GM19397 (cell line): Measurements from ENCODE around the gene OTOG.

Experiments
- ATAC-seq: cut with Tn5 transposase; IDR thresholded peaks from one replicate; pipeline ENCODE4 v1.9.1; 2021; ENCODE audit warnings: mild to moderate bottlenecking, moderate library complexity; ENCODE audit not compliant: unreplicated experiment

Gene OTOG, protein sequence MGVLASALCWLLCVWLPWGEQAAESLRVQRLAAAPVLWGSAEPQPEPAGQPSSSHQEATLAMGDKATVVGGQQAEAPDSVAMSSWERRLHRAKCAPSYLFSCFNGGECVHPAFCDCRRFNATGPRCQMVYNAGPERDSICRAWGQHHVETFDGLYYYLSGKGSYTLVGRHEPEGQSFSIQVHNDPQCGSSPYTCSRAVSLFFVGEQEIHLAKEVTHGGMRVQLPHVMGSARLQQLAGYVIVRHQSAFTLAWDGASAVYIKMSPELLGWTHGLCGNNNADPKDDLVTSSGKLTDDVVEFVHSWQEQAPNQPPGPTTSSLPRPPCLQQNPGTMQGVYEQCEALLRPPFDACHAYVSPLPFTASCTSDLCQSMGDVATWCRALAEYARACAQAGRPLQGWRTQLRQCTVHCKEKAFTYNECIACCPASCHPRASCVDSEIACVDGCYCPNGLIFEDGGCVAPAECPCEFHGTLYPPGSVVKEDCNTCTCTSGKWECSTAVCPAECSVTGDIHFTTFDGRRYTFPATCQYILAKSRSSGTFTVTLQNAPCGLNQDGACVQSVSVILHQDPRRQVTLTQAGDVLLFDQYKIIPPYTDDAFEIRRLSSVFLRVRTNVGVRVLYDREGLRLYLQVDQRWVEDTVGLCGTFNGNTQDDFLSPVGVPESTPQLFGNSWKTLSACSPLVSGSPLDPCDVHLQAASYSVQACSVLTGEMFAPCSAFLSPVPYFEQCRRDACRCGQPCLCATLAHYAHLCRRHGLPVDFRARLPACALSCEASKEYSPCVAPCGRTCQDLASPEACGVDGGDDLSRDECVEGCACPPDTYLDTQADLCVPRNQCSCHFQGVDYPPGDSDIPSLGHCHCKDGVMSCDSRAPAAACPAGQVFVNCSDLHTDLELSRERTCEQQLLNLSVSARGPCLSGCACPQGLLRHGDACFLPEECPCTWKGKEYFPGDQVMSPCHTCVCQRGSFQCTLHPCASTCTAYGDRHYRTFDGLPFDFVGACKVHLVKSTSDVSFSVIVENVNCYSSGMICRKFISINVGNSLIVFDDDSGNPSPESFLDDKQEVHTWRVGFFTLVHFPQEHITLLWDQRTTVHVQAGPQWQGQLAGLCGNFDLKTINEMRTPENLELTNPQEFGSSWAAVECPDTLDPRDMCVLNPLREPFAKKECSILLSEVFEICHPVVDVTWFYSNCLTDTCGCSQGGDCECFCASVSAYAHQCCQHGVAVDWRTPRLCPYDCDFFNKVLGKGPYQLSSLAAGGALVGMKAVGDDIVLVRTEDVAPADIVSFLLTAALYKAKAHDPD (N-terminal part only)

GRCh38 chr11:17547051-17547577 lies at the start of gene OTOG:
TSS of gene OTOG (plus strand) at chr11:17547259. CDS start at chr11:17547373, 114 bp downstream.
- ATAC-seq = no peak

DNA sequence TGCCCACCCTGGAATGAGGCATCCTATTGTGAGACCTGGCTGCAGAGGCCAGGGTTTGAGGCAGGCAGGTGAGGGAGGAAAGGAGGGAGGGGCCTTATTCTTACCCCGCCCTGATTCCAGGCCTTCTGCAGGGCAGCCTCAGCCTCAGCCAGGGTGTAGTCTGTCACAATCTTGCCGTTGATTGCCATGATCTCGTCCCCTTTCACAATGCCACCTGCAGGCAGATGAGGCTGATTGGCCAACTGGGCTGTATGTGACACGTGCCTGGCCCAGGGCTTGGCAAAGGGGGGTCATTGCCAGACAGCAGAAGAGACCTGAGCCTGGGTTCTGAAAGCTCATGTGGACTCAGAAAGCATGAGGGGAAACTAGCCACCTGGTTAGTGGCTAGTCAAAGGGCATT lies 49.0 kb upstream of the OTOG start:
- no peak for ATAC-seq

DNA sequence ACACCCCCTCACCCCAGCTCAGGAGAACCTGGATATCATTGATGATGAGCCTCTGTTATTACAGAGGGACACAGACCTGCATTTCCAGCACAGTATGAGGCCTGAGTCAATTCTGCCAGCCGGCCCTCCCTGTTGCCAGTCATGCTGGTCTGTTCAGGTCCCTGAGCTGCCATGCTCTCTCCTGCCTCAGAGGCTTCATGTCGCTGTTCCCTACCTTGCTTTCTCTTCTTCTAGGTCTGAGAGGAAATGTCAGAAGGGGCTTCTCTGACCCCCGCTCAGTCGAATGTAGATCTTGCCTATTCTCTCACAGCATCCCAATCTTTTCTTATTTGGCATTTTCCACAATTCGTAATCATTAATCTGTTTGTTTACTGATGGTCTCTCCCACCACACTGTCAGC lies 48.6 kb upstream of the OTOG start:
- ATAC-seq = no peak

GRCh38 chr11:17500673-17501072 lies 46.4 kb upstream of the OTOG start:
- no peak for ATAC-seq

DNA sequence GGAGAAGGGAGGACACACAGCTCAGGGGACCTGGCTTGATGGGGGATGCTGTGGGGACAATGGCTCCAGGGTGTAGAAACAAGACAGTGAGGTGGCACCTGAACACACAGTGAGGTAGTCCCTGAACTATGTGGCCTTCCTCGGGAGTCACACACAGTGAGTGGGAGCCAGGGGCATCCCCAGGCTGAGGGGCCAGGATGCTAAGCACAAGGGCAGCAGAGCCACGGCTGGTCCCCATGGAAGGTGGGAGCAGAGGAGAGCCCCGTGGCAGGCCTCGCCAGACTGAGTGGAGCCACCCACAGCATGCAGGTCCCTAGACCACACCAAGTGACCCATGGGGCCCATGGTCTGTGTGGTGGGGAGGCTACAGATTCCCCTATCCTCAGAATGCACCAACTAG lies 44.4 kb upstream of the OTOG start:
- no peak for ATAC-seq

DNA sequence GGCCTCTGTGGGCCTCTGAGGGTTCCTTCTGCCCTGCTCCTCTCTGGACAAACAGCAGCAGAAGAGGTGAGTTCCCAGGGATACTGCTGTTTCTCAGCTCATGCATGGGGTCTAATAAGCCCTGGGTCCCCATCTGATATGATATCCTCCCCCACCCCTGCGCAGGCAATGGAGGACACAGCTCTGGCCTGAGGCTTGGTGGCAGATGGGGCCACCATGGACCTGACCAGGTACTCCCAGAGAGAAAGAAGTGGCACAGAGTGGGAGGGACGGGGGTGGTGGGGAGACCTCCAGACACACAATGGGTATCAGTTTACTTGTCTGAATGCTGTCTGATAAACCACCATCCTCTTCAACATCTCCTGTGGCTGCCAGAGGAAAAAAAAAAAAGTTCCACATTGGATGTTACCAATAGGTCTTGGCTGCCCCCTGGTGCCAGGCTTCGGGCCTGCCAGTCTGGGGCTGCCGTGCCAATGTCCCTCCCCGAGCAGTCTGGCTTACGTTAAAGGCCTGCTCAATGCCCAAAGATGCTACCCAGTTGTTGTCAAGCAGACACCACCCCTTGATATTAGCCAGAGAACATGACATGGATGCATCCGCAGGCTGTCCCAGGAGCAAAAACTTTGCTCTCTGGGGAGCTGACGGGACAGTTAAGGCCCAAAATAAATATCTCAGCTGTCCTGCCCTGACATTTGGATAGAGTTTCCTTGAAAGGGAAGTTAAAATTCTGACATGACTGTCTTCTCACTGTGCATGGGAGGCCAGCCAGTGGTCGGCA lies 42.5 kb upstream of the OTOG start:
- ATAC-seq = peak; percentile 63

DNA sequence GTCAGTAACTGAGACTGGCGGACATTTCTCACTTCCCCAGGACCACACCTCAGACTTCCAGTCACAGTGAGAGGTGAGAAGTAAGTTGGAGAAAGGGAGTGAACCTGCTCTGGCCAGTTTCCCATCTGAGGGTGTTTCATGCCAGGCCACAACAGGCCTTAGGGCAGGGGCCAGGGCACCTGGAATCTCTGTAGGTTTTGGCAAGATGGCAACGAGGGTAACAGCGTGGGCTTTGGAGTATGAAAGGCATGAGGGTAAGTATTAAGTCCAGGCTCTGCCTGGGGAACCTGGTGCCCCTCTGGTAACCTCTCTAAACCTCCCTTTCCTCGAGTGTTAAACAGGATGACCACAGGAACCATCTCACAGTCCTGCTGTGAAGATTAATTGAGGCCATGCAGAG lies 41.9 kb upstream of the OTOG start:
- no peak for ATAC-seq

DNA sequence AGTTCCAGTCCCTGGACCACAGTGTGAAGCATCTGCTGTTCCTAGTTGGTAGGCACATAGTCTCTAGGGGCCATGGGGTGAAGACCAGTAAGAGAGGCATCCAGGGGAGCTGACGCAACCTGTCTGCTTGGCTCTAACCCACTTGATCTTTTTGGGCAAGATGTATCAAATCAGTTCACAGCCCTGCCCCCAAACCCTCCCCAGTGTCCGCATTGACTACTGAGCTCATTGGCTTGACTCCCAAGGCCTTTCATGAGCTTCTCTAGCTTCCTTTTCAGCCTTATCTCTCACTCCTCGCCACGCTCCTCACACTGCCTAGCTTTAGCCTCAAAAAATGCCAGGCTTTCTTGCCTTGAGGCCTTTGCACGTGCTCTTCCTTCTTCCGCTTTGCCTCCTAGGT lies 40.7 kb upstream of the OTOG start:
- ATAC-seq = no peak

- ATAC-seq = no peak
Measured at GRCh38 chr11:17506942-17507341, 40.1 kb upstream of the OTOG start.

DNA sequence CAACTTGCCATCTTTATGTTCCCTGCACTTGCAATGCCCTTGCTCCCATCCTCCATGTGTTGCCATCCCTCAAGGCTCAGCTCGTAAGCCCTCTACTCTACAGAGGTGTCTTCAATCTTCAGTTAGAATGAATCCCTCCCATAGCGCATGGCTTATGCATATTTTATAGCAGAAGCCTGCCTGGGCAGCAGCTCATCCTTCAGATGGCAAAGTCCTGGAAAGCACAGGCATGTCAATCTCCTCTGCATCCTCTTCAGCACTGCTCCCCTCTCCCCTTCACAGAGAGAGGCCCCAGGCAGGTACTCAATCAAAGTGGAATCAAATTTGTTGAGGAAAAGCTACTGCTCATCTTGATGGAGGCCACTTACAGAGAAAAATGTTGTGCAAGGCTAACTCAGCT lies 39.3 kb upstream of the OTOG start:
- no peak for ATAC-seq

DNA sequence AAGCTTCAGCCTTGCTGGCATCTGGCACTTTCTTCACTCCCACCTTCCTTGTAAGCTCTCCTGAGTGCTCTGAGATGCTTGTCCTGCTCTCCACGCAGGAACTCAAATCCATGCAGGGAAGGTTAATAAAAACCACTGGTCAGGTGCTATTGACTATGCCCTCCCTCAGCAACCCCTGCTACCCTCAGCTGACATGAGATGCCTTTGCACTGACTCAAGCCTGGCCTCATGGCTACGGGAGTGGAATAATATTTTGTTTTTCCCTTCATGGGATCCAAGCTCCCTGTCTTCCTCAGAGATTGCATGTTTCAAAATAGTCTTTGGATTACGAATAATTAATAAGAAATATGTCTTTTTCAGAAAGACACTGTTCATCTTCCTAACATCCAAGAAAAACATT lies 38.8 kb upstream of the OTOG start:
- no peak for ATAC-seq

DNA sequence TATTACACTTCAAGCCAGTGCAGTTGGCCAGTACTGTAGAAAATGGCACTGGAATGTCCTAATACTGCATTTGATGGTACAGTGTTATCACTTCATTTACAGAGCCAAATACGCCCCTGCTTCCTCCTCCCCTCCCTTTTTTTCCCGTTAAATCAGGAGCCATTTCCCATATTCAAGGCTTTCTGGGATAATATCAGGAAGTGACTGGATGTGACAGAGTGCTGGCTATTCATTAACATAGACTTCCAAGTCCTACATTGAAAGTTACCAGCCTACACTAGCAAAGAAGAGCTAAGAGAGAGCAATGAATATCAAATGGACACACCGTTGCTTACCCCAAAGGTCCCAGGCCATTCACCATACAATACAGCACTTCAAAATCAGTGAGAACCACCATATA lies 38.3 kb upstream of the OTOG start:
- no peak for ATAC-seq

DNA sequence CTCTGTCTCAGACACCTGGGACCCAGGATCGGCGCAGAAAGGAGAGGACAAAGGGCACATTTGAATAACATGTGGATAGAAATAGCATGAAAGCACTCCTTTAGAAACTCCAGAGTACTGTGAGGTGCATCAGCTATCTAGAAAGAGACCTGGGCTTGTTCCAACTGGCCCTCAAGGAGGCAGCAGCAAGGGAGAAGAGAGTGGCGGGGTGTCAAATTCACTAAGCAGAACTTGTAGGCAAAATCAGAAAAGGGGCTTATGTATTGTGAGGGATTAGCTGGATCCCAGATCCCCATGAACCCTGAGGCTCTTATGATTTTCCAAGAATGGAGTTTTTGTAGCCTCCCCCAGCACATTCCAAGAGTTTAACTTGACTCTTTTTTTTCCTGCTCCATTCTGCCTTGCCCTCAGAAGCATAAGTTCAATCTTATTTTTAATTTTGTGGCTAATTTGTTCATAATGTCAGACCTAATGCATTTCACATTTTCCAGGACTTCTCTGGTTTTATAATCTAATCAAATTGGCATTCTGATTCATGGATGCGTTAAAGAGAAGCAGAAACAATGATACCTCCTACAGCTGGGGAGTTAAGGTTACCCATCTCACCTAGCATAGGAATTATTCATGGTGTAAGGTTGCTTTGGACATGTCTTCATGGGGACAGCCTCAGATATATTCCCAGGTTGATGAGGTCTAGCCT lies 36.4 kb upstream of the OTOG start:
- ATAC-seq = no peak

DNA sequence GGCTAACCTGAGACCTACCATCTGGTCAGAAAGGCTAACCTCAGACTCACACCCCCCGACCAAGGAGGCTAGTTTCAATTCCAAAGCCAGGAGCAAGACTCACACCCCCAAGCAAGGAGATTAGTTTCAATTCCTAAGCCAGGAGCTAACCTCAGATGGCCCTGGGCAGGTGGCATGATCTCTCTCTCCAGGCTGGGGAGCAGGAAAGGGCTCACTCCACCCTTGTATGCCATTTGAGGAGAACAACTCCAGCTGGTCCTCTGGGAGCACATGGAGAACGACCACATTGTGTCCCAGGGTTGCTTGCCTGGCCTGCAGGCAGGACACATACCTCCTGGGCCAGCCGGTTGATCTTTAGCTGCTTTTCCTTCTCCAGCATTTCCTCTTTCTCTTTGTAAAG lies 35.5 kb upstream of the OTOG start:
- ATAC-seq = no peak

DNA sequence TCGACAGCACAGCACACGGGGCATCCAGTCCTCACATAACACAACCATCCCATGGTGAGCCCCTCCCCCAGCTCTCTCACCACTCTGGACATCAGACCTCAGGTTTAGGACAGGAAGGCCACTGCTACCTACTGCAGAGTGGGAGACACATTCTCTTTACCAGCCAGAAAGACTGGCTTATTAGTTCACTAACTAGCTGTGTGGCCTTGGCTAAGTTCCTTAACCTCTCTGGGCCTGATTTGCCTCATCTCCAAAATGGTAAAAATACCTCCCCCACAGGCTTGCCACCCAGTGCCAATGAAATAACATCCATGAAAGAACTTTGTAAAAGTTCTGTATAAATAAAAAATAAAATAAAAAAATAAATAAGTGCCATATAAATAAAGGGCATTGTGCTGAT lies 35.0 kb upstream of the OTOG start:
- ATAC-seq = no peak

- no peak for ATAC-seq
Measured at GRCh38 chr11:17513853-17514252, 33.2 kb upstream of the OTOG start.

- no peak for ATAC-seq
Measured at GRCh38 chr11:17514476-17514875, 32.6 kb upstream of the OTOG start.

DNA sequence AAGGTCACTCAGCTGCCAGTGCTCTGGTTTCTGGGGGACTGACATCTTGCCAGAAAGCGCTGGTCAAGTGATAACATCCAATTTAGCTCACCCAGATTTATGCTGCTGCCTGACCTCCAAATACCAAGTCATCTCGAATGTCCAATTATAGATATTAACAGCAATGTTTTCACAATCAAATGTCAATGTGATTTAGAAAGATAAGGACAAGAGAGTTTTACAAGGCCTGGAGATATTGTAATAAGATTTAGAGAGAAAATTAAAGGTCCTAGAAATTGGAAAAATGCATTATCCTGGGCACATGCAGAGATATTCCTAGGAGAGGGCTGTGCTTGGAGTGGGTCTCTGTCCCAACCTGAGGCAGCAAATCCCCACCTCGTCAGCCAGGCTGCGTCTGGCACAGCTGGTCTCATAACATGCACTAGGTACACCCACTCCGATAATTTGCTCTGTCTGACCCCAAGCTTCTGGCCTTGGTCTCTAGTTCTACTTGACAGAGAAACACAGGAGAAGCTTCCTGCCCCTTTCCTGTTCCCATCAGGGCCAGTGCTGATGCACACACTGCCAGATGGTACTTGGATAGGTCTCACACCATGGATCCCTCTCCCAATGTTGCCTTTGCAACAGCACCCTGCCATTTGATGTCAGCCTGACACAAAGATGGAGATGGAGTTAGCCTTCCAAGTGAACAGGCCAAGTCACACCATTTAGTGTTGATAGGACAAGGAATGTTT lies 31.4 kb upstream of the OTOG start:
- no peak for ATAC-seq

GRCh38 chr11:17516551-17517150 lies 30.4 kb upstream of the OTOG start:
- ATAC-seq = no peak
